ENCODE data around the gene MKKS.

The MKKS gene

GRCh38 chr20:10433623-10434466, at the start of gene MKKS:
Gene MKKS, minus strand, starts transcription at chr20:10434222. Its CDS starts 20,708 bp downstream, at chr20:10413514.
- peak; percentile 88 for DNase-seq

DNA sequence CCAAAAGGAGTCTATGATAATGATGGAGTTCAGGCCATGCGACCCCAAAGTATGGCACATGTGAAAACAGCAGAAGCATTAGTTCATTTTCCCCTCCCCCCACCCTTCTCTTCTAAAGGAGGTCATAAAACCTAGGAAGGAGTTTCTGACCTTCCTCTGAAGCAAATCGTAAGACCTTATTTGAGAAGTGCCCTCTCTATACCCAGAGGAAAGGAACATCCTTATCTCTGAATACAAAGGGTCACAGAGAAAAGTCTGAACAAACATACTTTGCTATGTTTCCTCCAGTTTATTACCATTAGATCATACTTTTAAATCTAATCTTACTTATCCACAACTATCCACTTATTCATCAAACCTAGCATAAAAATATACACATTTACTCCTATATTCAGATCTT, 49.7 kb upstream of the MKKS start:
- no peak for DNase-seq

GRCh38 chr20:10481676-10482075, 47.7 kb upstream of the MKKS start:
- DNase-seq, result no peak

DNA sequence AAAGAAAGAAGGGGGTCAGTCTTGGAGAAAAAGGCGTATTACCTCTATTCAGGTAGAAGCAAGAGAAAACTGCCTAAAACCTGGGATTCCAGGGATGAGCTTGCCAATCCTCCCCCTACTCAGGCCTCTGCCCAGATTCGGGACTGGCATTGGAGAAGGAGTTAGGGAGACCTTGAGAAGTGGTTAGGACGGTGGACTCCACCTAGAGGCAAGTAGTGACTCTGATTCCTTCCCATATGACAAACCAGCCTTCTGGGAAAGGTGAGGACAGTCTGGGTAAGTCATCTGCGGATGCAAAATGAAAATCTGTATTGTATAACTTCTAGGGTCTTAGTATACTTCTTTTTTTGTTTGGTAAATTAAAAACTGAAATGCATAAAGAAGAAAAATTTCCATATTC, 44.9 kb upstream of the MKKS start:
- DNase-seq, result no peak

- no peak for DNase-seq
Measured at GRCh38 chr20:10478205-10478604, 44.2 kb upstream of the MKKS start.

GRCh38 chr20:10476319-10476724, 42.3 kb upstream of the MKKS start:
- no peak for DNase-seq

DNA sequence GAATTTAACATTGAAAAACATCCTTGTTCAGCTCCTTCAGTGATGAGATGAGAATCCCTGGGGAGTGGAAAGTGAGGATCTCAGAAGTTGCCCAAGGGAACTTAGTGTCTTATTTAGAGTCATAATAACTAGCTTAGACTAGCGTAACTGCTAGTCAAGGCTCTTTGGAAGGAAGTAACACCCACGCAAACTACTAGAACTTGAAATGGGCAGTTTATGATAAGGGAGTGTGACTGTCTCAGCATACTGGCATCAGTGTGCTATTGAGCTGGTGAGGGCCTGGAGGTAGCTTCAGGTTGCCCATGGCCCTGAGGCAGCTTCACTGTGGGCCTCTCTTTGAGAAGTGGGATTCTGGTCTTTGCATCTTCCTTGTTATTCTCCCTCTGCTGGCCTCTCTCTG, 41.2 kb upstream of the MKKS start:
- DNase-seq, result no peak

GRCh38 chr20:10474606-10475184, 40.7 kb upstream of the MKKS start:
- no peak for DNase-seq

DNA sequence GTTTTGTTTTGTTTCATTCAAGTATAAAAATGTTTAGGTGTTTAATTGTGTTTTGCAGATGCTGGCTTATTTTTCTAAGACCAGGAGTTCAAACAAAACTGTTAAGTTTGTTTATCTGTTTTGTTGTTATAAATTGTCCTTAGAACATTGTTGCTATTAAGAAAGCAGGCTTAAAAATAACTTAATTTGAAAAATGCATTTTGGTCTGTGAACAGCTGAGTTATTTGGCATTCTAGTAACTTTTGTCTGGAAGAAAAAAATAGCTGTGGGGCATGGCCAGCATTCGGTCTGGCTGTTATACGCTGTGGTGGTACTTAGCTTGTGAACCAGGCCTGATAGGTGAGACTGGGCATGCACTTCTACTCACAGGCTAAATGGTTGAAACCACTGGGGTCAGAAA, 38.8 kb upstream of the MKKS start:
- DNase-seq, result no peak

DNA sequence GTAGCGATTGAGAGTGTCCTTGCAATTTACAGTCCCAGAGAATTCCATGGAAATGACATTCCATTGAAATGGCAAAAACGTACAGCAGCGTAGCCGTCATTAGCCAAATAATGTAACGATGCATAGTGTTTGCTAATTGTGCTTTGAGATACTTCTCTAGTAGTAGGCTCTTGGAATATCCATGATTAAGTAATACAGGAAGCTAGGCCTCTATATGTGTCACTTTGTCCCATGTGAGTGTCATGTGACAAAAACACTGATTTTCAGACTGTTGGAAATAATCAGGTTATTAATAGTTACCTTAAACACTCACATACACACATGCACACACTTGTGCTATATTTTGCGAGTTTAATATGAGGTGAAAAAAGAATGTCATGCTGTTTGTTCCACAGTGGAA, 36.3 kb upstream of the MKKS start:
- DNase-seq, result no peak

DNA sequence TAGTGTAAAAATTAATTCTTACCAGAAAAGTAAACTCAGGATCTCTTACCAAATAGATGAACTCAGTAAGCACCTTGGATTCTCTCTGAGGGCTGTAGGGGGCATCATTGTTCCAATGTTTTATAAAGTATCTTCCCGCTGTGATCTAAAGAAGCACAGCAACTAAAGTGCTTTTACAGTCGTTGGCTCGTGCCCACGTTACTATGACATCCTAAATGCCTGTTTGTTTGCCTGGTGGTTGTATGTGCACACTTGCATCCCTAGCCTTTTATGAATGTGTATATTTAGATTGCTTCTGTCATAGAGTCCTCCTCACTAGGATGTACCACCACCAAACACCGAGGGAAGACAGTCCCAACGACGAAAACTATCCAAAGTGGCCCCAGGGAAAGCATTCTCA, 35.6 kb upstream of the MKKS start:
- DNase-seq, result peak; percentile 77

- no peak for DNase-seq
Measured at GRCh38 chr20:10469056-10469455, 35.0 kb upstream of the MKKS start.

- no peak for DNase-seq
Measured at GRCh38 chr20:10468340-10468845, 34.4 kb upstream of the MKKS start.

DNA sequence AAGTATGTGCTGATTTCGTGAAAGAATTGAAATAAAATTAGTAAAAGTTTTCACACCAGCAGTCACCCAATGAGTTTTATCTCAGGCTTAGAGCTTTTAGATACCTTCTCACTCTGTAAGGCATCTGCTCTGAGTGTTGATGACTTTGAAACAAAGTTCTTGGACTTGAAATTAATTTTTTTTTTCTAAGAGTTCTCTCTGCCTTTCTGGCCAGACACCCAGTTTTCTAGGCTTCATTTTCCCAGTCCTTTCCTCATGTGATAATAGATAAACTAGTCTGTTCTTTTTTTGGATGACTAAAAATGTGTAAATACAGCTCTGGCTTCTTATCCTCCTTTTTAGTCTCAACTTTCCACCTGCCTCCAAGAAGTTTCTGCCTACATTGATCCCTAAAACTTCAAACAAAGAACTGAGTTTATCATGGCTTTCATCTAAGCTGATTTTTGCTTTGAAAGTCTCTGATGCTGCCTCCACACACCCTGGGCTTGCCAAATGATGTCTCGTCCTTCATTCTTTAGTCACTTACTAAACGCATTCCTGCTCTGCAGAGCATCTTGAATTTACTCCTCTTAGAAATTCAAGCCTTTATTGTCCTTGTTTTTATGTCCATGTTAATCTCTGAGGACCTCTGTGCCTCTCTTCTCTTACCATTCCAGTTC, 33.8 kb upstream of the MKKS start:
- DNase-seq, result no peak

GRCh38 chr20:10466855-10467254, 32.8 kb upstream of the MKKS start:
- DNase-seq, result no peak

GRCh38 chr20:10466325-10466724, 32.3 kb upstream of the MKKS start:
- no peak for DNase-seq

GRCh38 chr20:10465135-10465534, 31.1 kb upstream of the MKKS start:
- no peak for DNase-seq

DNA sequence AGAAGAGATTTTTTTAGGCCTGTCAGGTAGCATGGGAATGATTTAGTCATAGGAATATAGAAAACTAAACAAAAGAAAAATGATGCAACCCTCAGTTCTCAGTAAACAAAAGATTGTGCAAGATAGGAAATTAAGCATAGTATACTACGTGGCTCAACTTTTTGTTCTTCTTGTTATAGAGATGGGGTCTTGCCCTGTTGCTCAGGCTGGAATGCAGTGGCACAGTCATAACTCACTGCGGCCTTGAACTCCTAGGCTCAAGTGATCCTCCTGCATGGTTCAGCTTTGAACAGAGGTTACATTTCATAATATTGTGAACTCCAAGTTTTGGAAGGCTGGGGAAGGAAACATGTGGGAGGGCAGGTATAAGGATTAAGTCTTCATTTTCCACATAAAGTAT, 29.6 kb upstream of the MKKS start:
- no peak for DNase-seq

DNA sequence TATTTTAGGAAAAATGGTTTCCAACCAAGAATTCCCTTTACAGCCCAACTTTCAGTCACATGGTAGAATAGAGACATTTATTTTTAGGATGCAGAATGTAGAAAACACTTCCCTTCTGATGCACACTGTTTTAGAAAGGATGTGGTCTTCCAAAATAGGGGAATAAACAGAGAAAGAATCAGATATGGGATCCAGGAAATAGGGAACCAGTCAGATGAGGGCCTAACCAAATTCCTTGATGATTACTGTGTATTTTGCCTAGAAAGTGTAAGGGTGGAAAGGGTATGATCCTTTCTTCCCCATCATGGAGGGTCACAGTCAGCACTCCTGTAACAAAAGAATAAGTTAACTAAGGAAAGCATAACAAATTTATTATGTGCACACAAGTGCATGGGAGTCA, 28.5 kb upstream of the MKKS start:
- DNase-seq, result no peak

DNA sequence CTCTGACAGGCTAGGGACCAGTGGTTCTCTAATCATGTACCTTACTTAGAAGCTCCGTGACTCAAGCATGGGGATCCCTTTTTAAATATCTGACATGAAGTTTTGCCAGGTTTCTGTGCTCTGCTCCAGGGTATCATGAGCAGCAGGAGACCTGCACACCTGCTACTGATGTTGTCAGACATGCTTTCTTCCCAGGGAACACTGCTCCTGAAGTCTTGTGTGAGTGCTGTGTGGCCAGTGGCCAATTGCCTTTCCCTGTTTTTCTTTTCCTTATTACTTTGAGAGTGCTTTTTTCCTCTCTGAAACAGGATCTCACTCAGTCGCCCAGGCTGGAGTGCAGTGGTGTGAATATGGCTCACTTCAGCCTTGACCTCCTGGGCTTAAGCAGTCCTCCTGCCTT, 27.5 kb upstream of the MKKS start:
- DNase-seq, result no peak

DNA sequence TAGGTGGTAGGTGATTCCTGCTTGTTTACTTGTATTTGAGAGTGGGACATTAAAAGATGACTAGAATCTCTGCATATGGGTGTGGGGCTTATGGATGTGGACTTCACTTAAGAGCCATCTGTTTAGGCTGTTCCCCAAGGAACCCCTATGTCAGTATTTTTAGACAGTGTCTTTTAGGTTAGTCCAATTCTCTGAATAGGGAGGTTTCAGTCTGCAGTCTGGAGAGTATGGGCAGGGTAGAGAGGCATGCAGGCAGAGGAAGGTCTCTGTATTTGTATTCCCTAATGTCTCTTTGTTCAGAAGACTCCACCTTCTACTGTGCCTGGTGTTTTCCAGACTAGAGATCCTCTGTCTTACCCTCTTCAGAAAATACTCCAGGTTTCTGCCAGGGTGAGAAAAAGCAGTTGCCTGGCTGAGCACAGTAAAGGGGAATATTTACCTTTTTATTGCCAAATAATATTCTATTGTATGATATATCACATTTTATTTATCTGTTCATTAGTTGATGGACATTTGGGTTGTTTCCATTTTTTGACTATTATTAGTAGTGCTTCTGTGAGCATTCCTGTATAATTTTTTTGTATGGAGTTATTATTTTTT, 20.2 kb upstream of the MKKS start:
- DNase-seq, result no peak

- DNase-seq, result no peak
Measured at GRCh38 chr20:10453241-10453640, 19.2 kb upstream of the MKKS start.

DNA sequence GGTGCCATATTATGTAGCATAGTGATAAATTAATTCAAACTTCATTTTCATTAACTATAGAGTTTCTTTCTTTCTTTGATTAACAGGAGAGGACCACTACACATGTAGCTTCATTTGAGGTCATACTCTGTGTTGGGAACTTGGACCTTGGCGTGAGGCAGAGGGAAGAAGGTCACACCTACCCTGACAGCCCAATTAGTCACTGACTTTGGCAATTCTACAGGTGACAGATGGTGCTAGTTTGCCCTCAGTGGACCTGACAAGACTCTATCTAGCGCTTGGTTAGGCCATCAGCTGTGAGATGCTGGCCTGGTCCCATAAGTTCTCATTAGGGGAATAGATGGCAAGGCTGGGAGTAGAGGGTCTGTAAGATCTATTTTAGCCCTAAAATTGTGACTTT, 15.2 kb upstream of the MKKS start:
- no peak for DNase-seq
